K562 (cell line): Measurements from ENCODE around the gene RHD. TPM values are rescaled to one million over a fixed set of nuclear protein-coding genes. Genes with fewer than 3 reads are reported as not detected.

Experiments used
- ATF1 ChIP-seq, 2 experiments: fragments of 450-650 bp in 1 of 2; IDR thresholded peaks; 2 replicates each; pipeline ENCODE4 v1.6.1; 2016; ENCODE audit warnings: missing compliant biosample characterization in 1 of 2, missing genetic modification characterization in 1 of 2
- CEBPZ ChIP-seq: fragments of 150-350 bp; IDR thresholded peaks from 2 replicates; pipeline ENCODE4 v1.6.1; 2014; ENCODE audit warnings: low read depth, mild to moderate bottlenecking, low read length, borderline replicate concordance
- CHCHD3 ChIP-seq: fragments of 250-450 bp; sonication (Bioruptor Pico); IDR thresholded peaks from 2 replicates; pipeline ENCODE4 v2.1.2; 2022; ENCODE audit warnings: mild to moderate bottlenecking
- DPF2 ChIP-seq: fragments of 450-650 bp; IDR thresholded peaks from 2 replicates; pipeline ENCODE4 v1.6.1; 2016
- ETS2 ChIP-seq: IDR thresholded peaks from 2 replicates; pipeline ENCODE4 v1.6.1; 2016; ENCODE audit warnings: borderline replicate concordance, missing genetic modification characterization, mild to moderate bottlenecking, moderate library complexity, missing compliant biosample characterization; ENCODE audit not compliant: poor library complexity, severe bottlenecking
- FOXM1 ChIP-seq, 2 experiments: fragments of 450-650 bp in 1 of 2; sonication (generic) in 1 of 2; formaldehyde crosslinking in 1 of 2; IDR thresholded peaks; 2 replicates each; pipeline versions ENCODE4 v1.6.1 to v1.9.0; 2017 to 2022; ENCODE audit warnings: low read depth in 2 of 2, mild to moderate bottlenecking in 2 of 2, missing genetic modification reagents in 1 of 2, moderate library complexity in 1 of 2
- HIVEP1 ChIP-seq: fragments of 250-450 bp; sonication (Bioruptor Pico); IDR thresholded peaks from 2 replicates; pipeline ENCODE4 v1.4.0; 2020; ENCODE audit warnings: mild to moderate bottlenecking
- KAT8 ChIP-seq: fragments of 450-650 bp; IDR thresholded peaks from 2 replicates; pipeline ENCODE4 v1.6.1; 2016; ENCODE audit warnings: low read depth, mild to moderate bottlenecking
- KLF6 ChIP-seq: fragments of 250-450 bp; sonication (Bioruptor Pico); IDR thresholded peaks from 2 replicates; pipeline ENCODE4 v1.4.0; 2020; ENCODE audit warnings: mild to moderate bottlenecking, moderate library complexity, borderline replicate concordance
- MAZ ChIP-seq, 2 experiments: fragments of 450-650 bp in 1 of 2; sonication (generic) in 1 of 2; formaldehyde crosslinking; IDR thresholded peaks in 1 of 2; conservative IDR thresholded peaks in 1 of 2; 2 replicates each; pipeline versions ENCODE4 v1.4.0 to v1.5.0; 2020; ENCODE audit warnings: mild to moderate bottlenecking in 1 of 2, missing genetic modification reagents in 1 of 2
- PREB ChIP-seq: sonication (generic); formaldehyde crosslinking; IDR thresholded peaks from 2 replicates; pipeline ENCODE4 v1.8.1; 2023; ENCODE audit warnings: mild to moderate bottlenecking, missing genetic modification reagents
- RNF2 ChIP-seq: sonication (generic); IDR thresholded peaks from 2 replicates; pipeline ENCODE4 v1.6.1; 2016
- XRCC3 ChIP-seq: fragments of 450-650 bp; IDR thresholded peaks from 2 replicates; pipeline ENCODE4 v1.6.1; 2017; ENCODE audit warnings: mild to moderate bottlenecking, moderate library complexity
- ZBED1 ChIP-seq: IDR thresholded peaks from 2 replicates; pipeline ENCODE4 v1.6.1; 2014
- ZC3H11A ChIP-seq: IDR thresholded peaks from 2 replicates; pipeline ENCODE4 v1.6.1; 2012; ENCODE audit warnings: low read depth, low read length, improper control_type of control experiment
- ZNF431 ChIP-seq: sonication (generic); formaldehyde crosslinking; IDR thresholded peaks from 2 replicates; pipeline ENCODE4 v1.8.0; 2022; ENCODE audit warnings: mild to moderate bottlenecking, missing genetic modification reagents
- ZNF766 ChIP-seq: fragments of 200-800 bp; sonication (Bioruptor generic); conservative IDR thresholded peaks from 2 replicates; pipeline ENCODE4 v1.6.1; 2016; ENCODE audit warnings: missing genetic modification characterization, missing compliant biosample characterization
- polyA plus RNA-seq, 8 experiments: library from polyadenylated mRNA; depleted of rRNA in 4 of 8; stranded (reverse) in 5 of 8; unstranded in 3 of 8; fragments of >200 nt; fragmentation: Nextera tagmentation in 2 of 8; fragmentation: Illumina TruSeq in 1 of 8; extraction: Ambion mirVana in 2 of 8; extraction: Trizol in 1 of 8; gene quantifications; 2 replicates each; pipeline versions ENCODE4 v1.2.1 to v1.2.3, GENCODE V29; 2011 to 2014; ENCODE audit warnings: inconsistent platforms in 1 of 8, missing spikeins in 1 of 8
- total RNA-seq, 7 experiments: library from RNA; depleted of rRNA in 6 of 7; stranded (reverse); fragments of >200 nt in 6 of 7; fragmentation: Illumina TruSeq in 2 of 7; extraction: Trizol in 2 of 7; gene quantifications; 2 replicates each; pipeline versions ENCODE4 v1.2.1 to v1.2.3, GENCODE V29; 2011 to 2021; ENCODE audit warnings: low replicate concordance in 1 of 7
- TF ChIP-seq, protein P1 (sequence below): sonication (generic); formaldehyde crosslinking; IDR thresholded peaks from 2 replicates; pipeline ENCODE4 v1.8.1; 2023; ENCODE audit warnings: mild to moderate bottlenecking, missing genetic modification reagents, moderate library complexity
- TF ChIP-seq, protein P2 (sequence below): fragments of 250-450 bp; sonication (Bioruptor Pico); IDR thresholded peaks from 2 replicates; pipeline ENCODE4 v1.4.0; 2020; ENCODE audit warnings: mild to moderate bottlenecking, moderate library complexity, borderline replicate concordance

RHD gene
- total and polyA plus RNA-seq, 9 of the 15 experiments (the other 6 are each of a cell fraction or from before 2014, with no cell fraction given) = 8.8 to 32.4 (median 15.0) TPM

GRCh38 chr1:25247024-25247828 lies 25.1 kb upstream of the RHD start, which contains the start of gene RSRP1 (continued):
- no peak for TF ChIP-seq ATF1 (CRISPR knock-in tag; IDR thresholded peaks at IDR 0.05)
- peak; percentile 95 for TF ChIP-seq ATF1 (tag; IDR thresholded peaks at IDR 0.05)
- TF ChIP-seq FOXM1 (IDR thresholded peaks at IDR 0.05; ENCODE audit: low read depth) = no peak
- TF ChIP-seq FOXM1 (CRISPR knock-in tag; IDR thresholded peaks at IDR 0.05; ENCODE audit: low read depth) = no peak
- TF ChIP-seq ETS2 (tag) = no peak
- TF ChIP-seq KLF6 (CRISPR knock-in tag) = peak; percentile 69
- TF ChIP-seq RNF2 = peak; percentile 37; the same call in 1 of the 2 replicates
- TF ChIP-seq XRCC3 = no peak
- TF ChIP-seq HIVEP1 (CRISPR knock-in tag) = peak; percentile 75; the same call in 1 of the 2 replicates
- peak; percentile 80 to 81 for TF ChIP-seq MAZ (CRISPR knock-in tag; conservative IDR thresholded peaks at IDR 0.05 in 1 of 2, IDR thresholded peaks at IDR 0.05 in 1 of 2)
- TF ChIP-seq ZNF766 (CRISPR knock-in tag) = peak; percentile 81
- peak; percentile 75; the same call in 1 of the 2 replicates for TF ChIP-seq ZC3H11A
- no peak for TF ChIP-seq ZNF431
- TF ChIP-seq ZBED1 = peak; percentile 85
- no peak for TF ChIP-seq PREB (CRISPR knock-in tag)
- TF ChIP-seq, protein P1, sequence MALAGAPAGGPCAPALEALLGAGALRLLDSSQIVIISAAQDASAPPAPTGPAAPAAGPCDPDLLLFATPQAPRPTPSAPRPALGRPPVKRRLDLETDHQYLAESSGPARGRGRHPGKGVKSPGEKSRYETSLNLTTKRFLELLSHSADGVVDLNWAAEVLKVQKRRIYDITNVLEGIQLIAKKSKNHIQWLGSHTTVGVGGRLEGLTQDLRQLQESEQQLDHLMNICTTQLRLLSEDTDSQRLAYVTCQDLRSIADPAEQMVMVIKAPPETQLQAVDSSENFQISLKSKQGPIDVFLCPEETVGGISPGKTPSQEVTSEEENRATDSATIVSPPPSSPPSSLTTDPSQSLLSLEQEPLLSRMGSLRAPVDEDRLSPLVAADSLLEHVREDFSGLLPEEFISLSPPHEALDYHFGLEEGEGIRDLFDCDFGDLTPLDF (CRISPR knock-in tag) = 0 out of 2 replicates have a peak, but pooled peaks have one; percentile 44
- TF ChIP-seq, protein P2, sequence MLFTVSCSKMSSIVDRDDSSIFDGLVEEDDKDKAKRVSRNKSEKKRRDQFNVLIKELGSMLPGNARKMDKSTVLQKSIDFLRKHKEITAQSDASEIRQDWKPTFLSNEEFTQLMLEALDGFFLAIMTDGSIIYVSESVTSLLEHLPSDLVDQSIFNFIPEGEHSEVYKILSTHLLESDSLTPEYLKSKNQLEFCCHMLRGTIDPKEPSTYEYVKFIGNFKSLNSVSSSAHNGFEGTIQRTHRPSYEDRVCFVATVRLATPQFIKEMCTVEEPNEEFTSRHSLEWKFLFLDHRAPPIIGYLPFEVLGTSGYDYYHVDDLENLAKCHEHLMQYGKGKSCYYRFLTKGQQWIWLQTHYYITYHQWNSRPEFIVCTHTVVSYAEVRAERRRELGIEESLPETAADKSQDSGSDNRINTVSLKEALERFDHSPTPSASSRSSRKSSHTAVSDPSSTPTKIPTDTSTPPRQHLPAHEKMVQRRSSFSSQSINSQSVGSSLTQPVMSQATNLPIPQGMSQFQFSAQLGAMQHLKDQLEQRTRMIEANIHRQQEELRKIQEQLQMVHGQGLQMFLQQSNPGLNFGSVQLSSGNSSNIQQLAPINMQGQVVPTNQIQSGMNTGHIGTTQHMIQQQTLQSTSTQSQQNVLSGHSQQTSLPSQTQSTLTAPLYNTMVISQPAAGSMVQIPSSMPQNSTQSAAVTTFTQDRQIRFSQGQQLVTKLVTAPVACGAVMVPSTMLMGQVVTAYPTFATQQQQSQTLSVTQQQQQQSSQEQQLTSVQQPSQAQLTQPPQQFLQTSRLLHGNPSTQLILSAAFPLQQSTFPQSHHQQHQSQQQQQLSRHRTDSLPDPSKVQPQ (CRISPR knock-in tag) = peak; percentile 50; the same call in 1 of the 2 replicates
- TF ChIP-seq CHCHD3 = peak; percentile 90; the same call in 1 of the 2 replicates
- no peak for TF ChIP-seq CEBPZ
- TF ChIP-seq KAT8 = no peak
- peak; percentile 75; the same call in 1 of the 2 replicates for TF ChIP-seq DPF2
